Measurements from ENCODE around the gene CTBP1.
A peak's percentile ranks its signal among the peaks of the same experiment; 100 is the strongest.
"Not testable (repeated sequence)": the region's sequence is repeated elsewhere in the genome, so short reads cannot be mapped to it uniquely, and the experiment has no call there.

The CTBP1 gene

GRCh38 chr4:1248245-1249147 is at the start of gene CTBP1:
TSS of gene CTBP1 (minus strand) at chr4:1249130. CDS start at chr4:1241331, 7,799 bp downstream.
- DNase-seq (ENCODE audit: low read depth) = peak; percentile 82

- DNase-seq (ENCODE audit: low read depth) = no peak
These were observed 49.5 kb upstream of the CTBP1 start for GRCh38 chr4:1298461-1298860.

- no peak for DNase-seq (ENCODE audit: low read depth)
These were observed 48.8 kb upstream of the CTBP1 start for GRCh38 chr4:1297456-1298325.

GRCh38 chr4:1297023-1297395 is 48.1 kb upstream of the CTBP1 start:
- no peak for DNase-seq (ENCODE audit: low read depth)

GRCh38 chr4:1296324-1297022 is 47.5 kb upstream of the CTBP1 start:
- no peak for DNase-seq (ENCODE audit: low read depth)

- DNase-seq (ENCODE audit: low read depth) = no peak
These were observed 46.6 kb upstream of the CTBP1 start for GRCh38 chr4:1295405-1296055.

GRCh38 chr4:1294891-1295290 is 46.0 kb upstream of the CTBP1 start:
- DNase-seq (ENCODE audit: low read depth) = no peak

- DNase-seq (ENCODE audit: low read depth) = no peak
These were observed 45.5 kb upstream of the CTBP1 start for GRCh38 chr4:1294424-1294823.

- DNase-seq (ENCODE audit: low read depth) = no peak
These were observed 45.1 kb upstream of the CTBP1 start for GRCh38 chr4:1293991-1294390.

- DNase-seq (ENCODE audit: low read depth) = no peak
These were observed 44.6 kb upstream of the CTBP1 start for GRCh38 chr4:1293531-1293941.

GRCh38 chr4:1292703-1293011 is 43.7 kb upstream of the CTBP1 start:
- not testable (repeated sequence) for DNase-seq (ENCODE audit: low read depth)

- DNase-seq (ENCODE audit: low read depth) = no peak
These were observed 43.2 kb upstream of the CTBP1 start for GRCh38 chr4:1291996-1292702.

- no peak for DNase-seq (ENCODE audit: low read depth)
These were observed 42.2 kb upstream of the CTBP1 start for GRCh38 chr4:1291091-1291490.

- no peak for DNase-seq (ENCODE audit: low read depth)
These were observed 41.4 kb upstream of the CTBP1 start for GRCh38 chr4:1290165-1290977.

GRCh38 chr4:1289207-1290164 is 40.6 kb upstream of the CTBP1 start, which contains the start of gene MAEA:
TSS of gene MAEA (plus strand) at chr4:1289891. CDS start at chr4:1289914, 23 bp downstream.
- peak; percentile 96 for DNase-seq (ENCODE audit: low read depth)

GRCh38 chr4:1288786-1289185 is 39.9 kb upstream of the CTBP1 start:
- no peak for DNase-seq (ENCODE audit: low read depth)

GRCh38 chr4:1285790-1286553 is 37.0 kb upstream of the CTBP1 start:
- no peak for DNase-seq (ENCODE audit: low read depth)

- DNase-seq (ENCODE audit: low read depth) = no peak
These were observed 36.3 kb upstream of the CTBP1 start for GRCh38 chr4:1285151-1285789.

Data from stimulated activated CD8-positive, alpha-beta memory T cell treated with anti-CD3 and anti-CD28 coated beads, Interleukin-12 subunit alpha, Interleukin-12 subunit beta, amount 100 ng/mL, for 4 hours (primary cell).